ENCODE data around the gene MBOAT7. TPM values are rescaled to one million over a fixed set of nuclear protein-coding genes. Genes with fewer than 3 reads are reported as not detected.
"Not testable (repeated sequence)": the region's sequence is repeated elsewhere in the genome, so short reads cannot be mapped to it uniquely, and the experiment has no call there.

The MBOAT7 gene
- total and polyA plus RNA-seq, 2 of the 8 experiments (the other 6 are each of a cell fraction or from before 2014, with no cell fraction given): 85.5 to 90.9 TPM

DNA sequence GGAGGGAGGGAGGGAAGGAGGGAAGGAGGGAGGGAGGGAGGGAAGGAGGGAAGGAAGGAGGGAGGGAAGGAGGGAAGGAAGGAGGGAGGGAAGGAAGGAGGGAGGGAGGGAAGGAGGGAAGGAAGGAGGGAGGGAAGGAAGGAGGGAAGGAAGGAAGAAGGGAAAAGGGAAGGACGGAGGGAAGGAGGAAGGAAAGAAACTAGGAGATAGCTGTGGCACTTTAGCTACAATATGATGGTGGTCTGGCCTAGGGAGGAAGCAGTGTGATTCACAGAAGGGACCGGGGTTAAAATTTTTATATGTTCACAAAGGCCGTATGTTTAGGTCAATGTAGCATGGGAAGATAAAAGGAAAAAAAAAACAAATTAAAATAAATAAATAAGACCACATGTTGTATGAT lies 7.5 kb downstream of the MBOAT7 start:
- ChIA-PET CTCF (ENCODE audit: partially characterized antibody) (interaction anchor here (1.0 to 2.1 kb wide), 2 partner anchors 9 to 209 kb away, joined by 3 to 6 read pairs; partner anchors contain the start of gene TMC4), POLR2A (ENCODE audit: partially characterized antibody) (interaction anchor here (0.6 to 28.7 kb wide), 3 partner anchors 10 to 153 kb away, joined by 3 to 909 read pairs (median 5); partner anchors contain the start of gene RPS9)
- H2BK120ac ChIP-seq (replicated peaks; ENCODE audit: low read depth, low read length); H3K23me2 ChIP-seq (ENCODE audit: low read depth, low read length); H3K27ac ChIP-seq (ENCODE audit: low read depth, low read length); H4K91ac ChIP-seq (replicated peaks; ENCODE audit: insufficient read length, low read length); H3K4me2 ChIP-seq (ENCODE audit: insufficient read depth in 1 of 2, low read depth in 2 of 2, low read length in 2 of 2); H2AFZ ChIP-seq (ENCODE audit: low read length); FAIRE-seq; H3K14ac ChIP-seq (ENCODE audit: insufficient read length); H3K27me3 ChIP-seq (replicated peaks in 1 of 4; ENCODE audit: control insufficient read depth in 3 of 4, extremely low read depth in 1 of 4, insufficient read depth in 3 of 4, low read length in 3 of 4); H2BK20ac ChIP-seq (ENCODE audit: low read length); H3K56ac ChIP-seq (replicated peaks; ENCODE audit: insufficient read length, low read depth, low read length); H2BK15ac ChIP-seq (ENCODE audit: low read length); H3K4me1 ChIP-seq (replicated peaks in 1 of 4; ENCODE audit: control insufficient read depth in 3 of 4, insufficient read depth in 4 of 4, low read length in 3 of 4); H3K18ac ChIP-seq (ENCODE audit: extremely low read depth, low read length); H2BK5ac ChIP-seq (ENCODE audit: low read depth, low read length); H3K9me3 ChIP-seq (ENCODE audit: insufficient read depth in 2 of 2, low read depth in 1 of 2, low read length in 1 of 2); H3K4me3 ChIP-seq (ENCODE audit: extremely low read depth in 1 of 4, insufficient read depth in 2 of 4, low read depth in 3 of 4, low read length in 4 of 4); H3K4ac ChIP-seq (replicated peaks; ENCODE audit: insufficient read length, low read depth, low read length); H3K9ac ChIP-seq (replicated peaks in 1 of 4; ENCODE audit: extremely low read depth in 1 of 4, low read depth in 3 of 4, low read length in 3 of 4); H2BK12ac ChIP-seq (ENCODE audit: low read depth, low read length); H4K5ac ChIP-seq (ENCODE audit: insufficient read length, low read depth, low read length); H3K79me2 ChIP-seq (ENCODE audit: control insufficient read depth in 1 of 2, insufficient read depth in 2 of 2, low read length in 2 of 2); H3K79me1 ChIP-seq (ENCODE audit: low read depth, low read length); H3K23ac ChIP-seq (ENCODE audit: insufficient read length); DNase-seq (ENCODE audit: low read depth in 1 of 2, low spot score in 2 of 2); H2AK5ac ChIP-seq (ENCODE audit: low read depth, low read length); H4K8ac ChIP-seq (ENCODE audit: extremely low read depth, insufficient read depth, low read length): not testable (repeated sequence)
- Histone ChIP-seq H4K20me1 (replicated peaks in 1 of 2; ENCODE audit: control insufficient read depth in 1 of 2, insufficient read depth in 2 of 2, low read length in 2 of 2) (peaks cover 10 to 19% of the 10 kb centered on the region in 2 experiments), H3K36me3 (ENCODE audit: control insufficient read depth in 2 of 4, insufficient read depth in 4 of 4, low read length in 3 of 4) (peaks cover 6 to 14% (median 7%) of the 10 kb centered on the region in 4 experiments; a peak in 6 of 8 replicates)
- 92% methylated on average over 2 of the region's 3 CpGs; no CpG with 5 or more reads in 1 of the 2 experiments for WGBS, 2 experiments (ENCODE audit: extremely low coverage in 1 of 2, insufficient coverage in 1 of 2, insufficient read length in 1 of 2, insufficient replicate concordance in 2 of 2, low coverage in 1 of 2, low lambda C conversion rate in 2 of 2, missing lambda C conversion rate in 1 of 2)
